Nephron progenitor cell (in vitro differentiated cells): Measurements from ENCODE around the gene SORT1.
"Not testable (repeated sequence)": the region's sequence is repeated elsewhere in the genome, so short reads cannot be mapped to it uniquely, and the experiment has no call there.

ENCODE experiments used
- DNase-seq: peaks from one replicate; pipeline ENCODE4 v3.0.0; 2021
- H3K27ac Mint-ChIP-seq: 2 replicates; pipeline ENCODE4 v1.8.0; 2021; ENCODE audit warnings: mild to moderate bottlenecking, moderate library complexity, mixed read lengths
- H3K27me3 Mint-ChIP-seq: 2 replicates; pipeline ENCODE4 v1.8.0; 2021; ENCODE audit warnings: mild to moderate bottlenecking, low read depth, mixed read lengths; ENCODE audit not compliant: poor library complexity
- H3K36me3 Mint-ChIP-seq: 2 replicates; pipeline ENCODE4 v1.8.0; 2021; ENCODE audit warnings: low read depth, mixed read lengths
- H3K4me1 Mint-ChIP-seq: 2 replicates; pipeline ENCODE4 v1.8.0; 2021; ENCODE audit warnings: mixed read lengths
- H3K4me3 Mint-ChIP-seq: 2 replicates; pipeline ENCODE4 v1.8.0; 2021; ENCODE audit warnings: mild to moderate bottlenecking, moderate library complexity, mixed read lengths
- H3K9me3 Mint-ChIP-seq: 2 replicates; pipeline ENCODE4 v1.8.0; 2021; ENCODE audit warnings: mild to moderate bottlenecking, moderate library complexity, mixed read lengths
- CTCF ChIP-seq: fragments of 200-600 bp; sonication (generic); IDR thresholded peaks from 2 replicates; pipeline ENCODE4 v1.5.0; 2021; ENCODE audit warnings: antibody characterized with exemption

Gene SORT1

GRCh38 chr1:109309347-109309746 lies 88.4 kb downstream of the SORT1 start:
- H3K9me3 Mint-ChIP-seq = no peaks in the 10 kb centered on the region
- H3K4me1 Mint-ChIP-seq = peaks cover 31% of the 10 kb centered on the region
- TF ChIP-seq CTCF = no peak
- no peak overlapping the region for H3K27ac Mint-ChIP-seq
- H3K36me3 Mint-ChIP-seq = peaks cover 19% of the 10 kb centered on the region
- peaks cover 3% of the 10 kb centered on the region for H3K27me3 Mint-ChIP-seq
- no peak for DNase-seq
- H3K4me3 Mint-ChIP-seq = no peak overlapping the region

- peaks cover 3% of the 10 kb centered on the region for H3K27me3 Mint-ChIP-seq
- no peaks in the 10 kb centered on the region for H3K9me3 Mint-ChIP-seq
- TF ChIP-seq CTCF = no peak
- H3K4me1 Mint-ChIP-seq = peaks cover 31% of the 10 kb centered on the region
- peak overlapping the region; percentile 65 for H3K27ac Mint-ChIP-seq
- no peak for DNase-seq
- peak overlapping the region; percentile 31 for H3K4me3 Mint-ChIP-seq
- peaks cover under 1% of the 10 kb centered on the region for H3K36me3 Mint-ChIP-seq
These were observed 90.3 kb downstream of the SORT1 start for GRCh38 chr1:109307274-109308021.

GRCh38 chr1:109306832-109307273 lies 90.9 kb downstream of the SORT1 start, which contains the start of gene MYBPHL:
Gene MYBPHL (minus strand): TSS chr1:109307011. CDS start chr1:109306991, 20 bp downstream.
- no peak for TF ChIP-seq CTCF
- H3K27me3 Mint-ChIP-seq = peaks cover 3% of the 10 kb centered on the region
- H3K36me3 Mint-ChIP-seq = no peaks in the 10 kb centered on the region
- DNase-seq = no peak
- H3K27ac Mint-ChIP-seq = peak within 1 kb of the TSS; percentile 65
- H3K4me3 Mint-ChIP-seq = peak within 1 kb of the TSS; percentile 31
- H3K9me3 Mint-ChIP-seq = no peaks in the 10 kb centered on the region
- peaks cover 31% of the 10 kb centered on the region for H3K4me1 Mint-ChIP-seq

GRCh38 chr1:109305991-109306390 lies 91.7 kb downstream of the SORT1 start:
- not testable (repeated sequence) for H3K27me3 Mint-ChIP-seq, DNase-seq, H3K9me3 Mint-ChIP-seq, H3K4me3 Mint-ChIP-seq, H3K36me3 Mint-ChIP-seq
- Mint-ChIP-seq H3K27ac (peak overlapping the region; percentile 58), H3K4me1 (peaks cover 31% of the 10 kb centered on the region)

GRCh38 chr1:109304226-109304920 lies 93.3 kb downstream of the SORT1 start:
- Mint-ChIP-seq H3K36me3 (no peaks in the 10 kb centered on the region), H3K4me1 (peaks cover 45% of the 10 kb centered on the region)

More at GRCh38 chr1:109304226-109304920, 93.3 kb downstream of the SORT1 start:
- Mint-ChIP-seq H3K27me3 (peaks cover 9% of the 10 kb centered on the region), H3K4me3 (no peak overlapping the region), H3K27ac (no peak overlapping the region), H3K9me3 (no peaks in the 10 kb centered on the region)
- TF ChIP-seq CTCF = no peak
- DNase-seq = no peak
